Measurements from ENCODE around the gene PHTF1. TPM values are rescaled to one million over a fixed set of nuclear protein-coding genes. Genes with fewer than 3 reads are reported as not detected.

Gene PHTF1
- total RNA-seq, 1 donor from 2014 or later, result 23.9 TPM

- Mint-ChIP-seq H3K4me3 (ENCODE audit: unreplicated experiment) (no peak overlapping the region), H3K4me1 (ENCODE audit: low read depth) (peaks cover 6% of the 10 kb centered on the region), H3K27me3 (ENCODE audit: low read depth) (no peaks in the 10 kb centered on the region), H3K9me3 (ENCODE audit: low read depth) (no peaks in the 10 kb centered on the region), H3K36me3 (ENCODE audit: low read depth) (no peaks in the 10 kb centered on the region), H3K27ac (ENCODE audit: unreplicated experiment) (no peak overlapping the region)
- no peak for DNase-seq (ENCODE audit: low spot score)
- no peak for TF ChIP-seq CTCF (IDR thresholded peaks at IDR 0.05)
Measured at GRCh38 chr1:113648478-113648877, 110.8 kb downstream of the PHTF1 start.

- H3K27me3 Mint-ChIP-seq (ENCODE audit: low read depth), result no peaks in the 10 kb centered on the region
- H3K36me3 Mint-ChIP-seq (ENCODE audit: low read depth), result no peaks in the 10 kb centered on the region
- H3K4me1 Mint-ChIP-seq (ENCODE audit: low read depth), result no peaks in the 10 kb centered on the region
- H3K4me3 Mint-ChIP-seq (ENCODE audit: unreplicated experiment), result no peak overlapping the region
- H3K9me3 Mint-ChIP-seq (ENCODE audit: low read depth), result no peaks in the 10 kb centered on the region
- TF ChIP-seq CTCF (IDR thresholded peaks at IDR 0.05), result no peak
- H3K27ac Mint-ChIP-seq (ENCODE audit: unreplicated experiment), result no peak overlapping the region
- DNase-seq (ENCODE audit: low spot score), result no peak
Measured at GRCh38 chr1:113647164-113647563, 112.1 kb downstream of the PHTF1 start.

Other genes starting within 250 kb of the PHTF1 start
- gene RSBN1, start 53.0 kb upstream of the PHTF1 start, total RNA-seq, result 10.9 to 12.5 TPM (median 11.8 TPM) in 3 replicates
- not detected in 3 replicates for gene PTPN22, start 112.2 kb upstream of the PHTF1 start, total RNA-seq
- gene BCL2L15, start 128.1 kb upstream of the PHTF1 start, total RNA-seq, result 0.17 to 0.33 TPM (median 0.17 TPM) in 3 replicates
- gene AP4B1, start 145.3 kb upstream of the PHTF1 start, total RNA-seq, result 15.6 to 23.6 TPM (median 16.8 TPM) in 3 replicates
- 8.1 to 11.4 TPM (median 8.3 TPM) in 3 replicates for gene DCLRE1B, start 145.8 kb upstream of the PHTF1 start, total RNA-seq
- 57.4 to 63.4 TPM (median 60.0 TPM) in 3 replicates for gene HIPK1, start 169.8 kb upstream of the PHTF1 start, total RNA-seq
- 33.1 to 44.2 TPM (median 34.9 TPM) in 3 replicates for gene OLFML3, start 220.0 kb upstream of the PHTF1 start, total RNA-seq

Data from chondrocyte (in vitro differentiated cells).